Kidney capillary endothelial cell (primary cell): Measurements from ENCODE around the gene FGB.
"Not testable (repeated sequence)": the region's sequence is repeated elsewhere in the genome, so short reads cannot be mapped to it uniquely, and the experiment has no call there.

ENCODE experiments used
- DNase-seq: peaks from one replicate; pipeline ENCODE4 v3.0.0-alpha.2; 2018; ENCODE audit warnings: low spot score

The FGB gene

GRCh38 chr4:154597281-154597680 lies 34.5 kb downstream of the FGB start:
- not testable (repeated sequence) for DNase-seq

GRCh38 chr4:154597798-154598774 lies 35.3 kb downstream of the FGB start:
- no peak for DNase-seq

GRCh38 chr4:154602404-154603020 lies 39.7 kb downstream of the FGB start:
- no peak for DNase-seq

GRCh38 chr4:154603033-154603943 lies 40.5 kb downstream of the FGB start:
- DNase-seq, result no peak

GRCh38 chr4:154604696-154605200 lies 41.9 kb downstream of the FGB start:
- no peak for DNase-seq

GRCh38 chr4:154606728-154607723 lies 44.2 kb downstream of the FGB start:
- DNase-seq, result no peak

- no peak for DNase-seq
Measured at GRCh38 chr4:154608361-154609252, 45.8 kb downstream of the FGB start.

GRCh38 chr4:154609532-154609931 lies 46.7 kb downstream of the FGB start:
- DNase-seq, result no peak

- DNase-seq, result no peak
Measured at GRCh38 chr4:154610582-154610981, 47.8 kb downstream of the FGB start.

- no peak for DNase-seq
Measured at GRCh38 chr4:154611833-154612232, 49.0 kb downstream of the FGB start.

GRCh38 chr4:154612472-154613414 lies 49.9 kb downstream of the FGB start, which contains the start of gene FGG:
FGG (minus strand) TSS chr4:154612656; CDS start chr4:154612609, 47 bp downstream.
- no peak for DNase-seq

GRCh38 chr4:154614306-154614705 lies 51.5 kb downstream of the FGB start:
- no peak for DNase-seq

GRCh38 chr4:154615211-154615610 lies 52.4 kb downstream of the FGB start:
- DNase-seq, result no peak

- no peak for DNase-seq
Measured at GRCh38 chr4:154616287-154616686, 53.5 kb downstream of the FGB start.

- DNase-seq, result no peak
Measured at GRCh38 chr4:154616731-154617130, 53.9 kb downstream of the FGB start.

- DNase-seq, result no peak
Measured at GRCh38 chr4:154617820-154618317, 55.1 kb downstream of the FGB start.

- peak; percentile 41 for DNase-seq
Measured at GRCh38 chr4:154618708-154619315, 56.0 kb downstream of the FGB start.

- no peak for DNase-seq
Measured at GRCh38 chr4:154620111-154620510, 57.3 kb downstream of the FGB start.
